Measurements from ENCODE around the gene CSNK1G2. TPM values are rescaled to one million over a fixed set of nuclear protein-coding genes. Genes with fewer than 3 reads are reported as not detected.
A peak's percentile ranks its signal among the peaks of the same experiment; 100 is the strongest.

The CSNK1G2 gene
- total RNA-seq, 4 donors from 2014 or later = 34.1 to 52.6 (median 48.5) TPM

GRCh38 chr19:1907563-1908363 is 33.2 kb upstream of the CSNK1G2 start:
- H3K4me1 ChIP-seq = peaks cover 14 to 61% (median 47%) of the 10 kb centered on the region in 4 donors
- WGBS = 69% methylated on average over 18 of the region's 43 CpGs
- intact Hi-C loops (cut with DNase I) = no loop called here
- no peaks in the 10 kb centered on the region for H3K27me3 ChIP-seq
- TF ChIP-seq EP300 (IDR thresholded peaks at IDR 0.05) (no peak), POLR2A (IDR thresholded peaks at IDR 0.05; ENCODE audit: low read depth) (no peak)
- H3K9me3 ChIP-seq = no peaks in the 10 kb centered on the region
- DNase-seq (ENCODE audit: extremely low spot score) = no peak
- no peak overlapping the region for H3K4me3 ChIP-seq
- peaks cover 8 to 15% (median 9%) of the 10 kb centered on the region in 4 donors for H3K36me3 ChIP-seq
- peak overlapping the region in 3 of 4 donors; percentile 21 to 36 (median 23) for H3K27ac ChIP-seq (replicated peaks in 1 of 4)

- no peak for DNase-seq (ENCODE audit: extremely low spot score)
- no peaks in the 10 kb centered on the region for H3K9me3 ChIP-seq
- no peak overlapping the region for H3K4me3 ChIP-seq
- peaks cover 13 to 21% (median 15%) of the 10 kb centered on the region in 4 donors for H3K36me3 ChIP-seq
- peak overlapping the region in 2 of 4 donors; percentile 21 to 36 for H3K27ac ChIP-seq (replicated peaks in 1 of 4)
- peaks cover 14 to 61% (median 47%) of the 10 kb centered on the region in 4 donors for H3K4me1 ChIP-seq
- no peak for TF ChIP-seq CTCF (IDR thresholded peaks at IDR 0.05)
- no peak for TF ChIP-seq POLR2AphosphoS5 (IDR thresholded peaks at IDR 0.05)
- no peak for TF ChIP-seq EP300 (IDR thresholded peaks at IDR 0.05)
- TF ChIP-seq POLR2A (IDR thresholded peaks at IDR 0.05; ENCODE audit: low read depth) = no peak
- WGBS = 89% methylated on average over 7 of the region's 13 CpGs
- no peaks in the 10 kb centered on the region for H3K27me3 ChIP-seq
- intact Hi-C loops (cut with DNase I) = no loop called here
Measured at GRCh38 chr19:1908364-1908678, 32.7 kb upstream of the CSNK1G2 start.

- Histone ChIP-seq H3K27ac (replicated peaks in 1 of 4) (no peak overlapping the region), H3K9me3 (no peaks in the 10 kb centered on the region), H3K36me3 (peaks cover 15 to 35% (median 28%) of the 10 kb centered on the region in 4 donors), H3K4me1 (peaks cover 14 to 54% (median 44%) of the 10 kb centered on the region in 4 donors), H3K27me3 (no peaks in the 10 kb centered on the region), H3K4me3 (no peak overlapping the region)
- no peak for TF ChIP-seq EP300 (IDR thresholded peaks at IDR 0.05)
- no peak for TF ChIP-seq POLR2A (IDR thresholded peaks at IDR 0.05; ENCODE audit: low read depth)
- no peak for TF ChIP-seq CTCF (IDR thresholded peaks at IDR 0.05)
- TF ChIP-seq POLR2AphosphoS5 (IDR thresholded peaks at IDR 0.05) = no peak
- intact Hi-C loops (cut with DNase I) = no loop called here
- no peak for DNase-seq (ENCODE audit: extremely low spot score)
- 71% methylated on average over 4 of the region's 10 CpGs for WGBS
Measured at GRCh38 chr19:1909761-1910080, 31.3 kb upstream of the CSNK1G2 start.

- intact Hi-C loops (cut with DNase I) = no loop called here
- Histone ChIP-seq H3K36me3 (peaks cover 15 to 40% (median 31%) of the 10 kb centered on the region in 4 donors), H3K27me3 (no peaks in the 10 kb centered on the region), H3K4me1 (peaks cover 11 to 52% (median 42%) of the 10 kb centered on the region in 4 donors), H3K9me3 (no peaks in the 10 kb centered on the region), H3K4me3 (no peak overlapping the region), H3K27ac (replicated peaks in 1 of 4) (no peak overlapping the region)
- TF ChIP-seq POLR2A (IDR thresholded peaks at IDR 0.05; ENCODE audit: low read depth) (no peak), CTCF (IDR thresholded peaks at IDR 0.05) (no peak), POLR2AphosphoS5 (IDR thresholded peaks at IDR 0.05) (no peak), EP300 (IDR thresholded peaks at IDR 0.05) (no peak)
- WGBS = 94% methylated on average over 3 of the region's 10 CpGs
- no peak for DNase-seq (ENCODE audit: extremely low spot score)
Measured at GRCh38 chr19:1910177-1910576, 30.8 kb upstream of the CSNK1G2 start.

GRCh38 chr19:1911098-1911497 is 29.9 kb upstream of the CSNK1G2 start:
- no peak for TF ChIP-seq POLR2AphosphoS5 (IDR thresholded peaks at IDR 0.05)
- no peak for TF ChIP-seq EP300 (IDR thresholded peaks at IDR 0.05)
- no peak for TF ChIP-seq CTCF (IDR thresholded peaks at IDR 0.05)
- no peak for TF ChIP-seq POLR2A (IDR thresholded peaks at IDR 0.05; ENCODE audit: low read depth)
- peaks cover 6 to 46% (median 36%) of the 10 kb centered on the region in 4 donors for H3K4me1 ChIP-seq
- DNase-seq (ENCODE audit: extremely low spot score) = no peak
- no peak overlapping the region for H3K27ac ChIP-seq (replicated peaks in 1 of 4)
- intact Hi-C loops (cut with DNase I) = no loop called here
- H3K27me3 ChIP-seq = no peaks in the 10 kb centered on the region
- no peak overlapping the region for H3K4me3 ChIP-seq
- 81% methylated on average over 13 of the region's 13 CpGs for WGBS
- no peaks in the 10 kb centered on the region for H3K9me3 ChIP-seq
- peaks cover 15 to 42% (median 34%) of the 10 kb centered on the region in 4 donors for H3K36me3 ChIP-seq

Measured in esophagus muscularis mucosa (tissue), 4 donors.